ENCODE results near the gene PPARG.
"Not testable (repeated sequence)": the region's sequence is repeated elsewhere in the genome, so short reads cannot be mapped to it uniquely, and the experiment has no call there.

PPARG gene

GRCh38 chr3:12442654-12443501 lies 154.0 kb downstream of the PPARG start:
- DNase-seq (ENCODE audit: low read depth) = no peak

- no peak for DNase-seq (ENCODE audit: low read depth)
These were observed 155.1 kb downstream of the PPARG start for GRCh38 chr3:12443781-12444522.

- no peak for DNase-seq (ENCODE audit: low read depth)
These were observed 156.0 kb downstream of the PPARG start for GRCh38 chr3:12444582-12445471.

- DNase-seq (ENCODE audit: low read depth) = no peak
These were observed 156.8 kb downstream of the PPARG start for GRCh38 chr3:12445523-12446240.

- DNase-seq (ENCODE audit: low read depth) = no peak
These were observed 157.4 kb downstream of the PPARG start for GRCh38 chr3:12446298-12446697.

- DNase-seq (ENCODE audit: low read depth) = no peak
These were observed 158.2 kb downstream of the PPARG start for GRCh38 chr3:12447075-12447474.

GRCh38 chr3:12448404-12449202 lies 159.7 kb downstream of the PPARG start:
- not testable (repeated sequence) for DNase-seq (ENCODE audit: low read depth)

GRCh38 chr3:12449889-12450682 lies 161.2 kb downstream of the PPARG start:
- DNase-seq (ENCODE audit: low read depth) = no peak

GRCh38 chr3:12451481-12451880 lies 162.6 kb downstream of the PPARG start:
- DNase-seq (ENCODE audit: low read depth) = no peak

GRCh38 chr3:12451960-12452359 lies 163.1 kb downstream of the PPARG start:
- DNase-seq (ENCODE audit: low read depth) = no peak

GRCh38 chr3:12452361-12453330 lies 163.8 kb downstream of the PPARG start:
- no peak for DNase-seq (ENCODE audit: low read depth)

GRCh38 chr3:12454076-12454815 lies 165.4 kb downstream of the PPARG start:
- no peak for DNase-seq (ENCODE audit: low read depth)

GRCh38 chr3:12454816-12455121 lies 165.9 kb downstream of the PPARG start:
- no peak for DNase-seq (ENCODE audit: low read depth)

- no peak for DNase-seq (ENCODE audit: low read depth)
These were observed 166.9 kb downstream of the PPARG start for GRCh38 chr3:12455740-12456139.

GRCh38 chr3:12456441-12456840 lies 167.6 kb downstream of the PPARG start:
- no peak for DNase-seq (ENCODE audit: low read depth)

GRCh38 chr3:12457380-12457779 lies 168.5 kb downstream of the PPARG start:
- not testable (repeated sequence) for DNase-seq (ENCODE audit: low read depth)

GRCh38 chr3:12458901-12459300 lies 170.0 kb downstream of the PPARG start:
- no peak for DNase-seq (ENCODE audit: low read depth)

GRCh38 chr3:12460127-12460526 lies 171.3 kb downstream of the PPARG start:
- no peak for DNase-seq (ENCODE audit: low read depth)

All from HS-5 (cell line).